HTERT RPE-1 (cell line): ENCODE results near the gene CALU.

Experiments
- in situ Hi-C: fragments of 300-500 bp; cut with MboI; formaldehyde crosslinking; loops from 4 replicates; pipeline ENCODE4 v1.14.3; 2020; ENCODE audit warnings: low sequenced_read_pairs

CALU gene

GRCh38 chr7:128721376-128721775 is 17.8 kb upstream of the CALU start:
- in situ Hi-C loops = no loop called here

DNA sequence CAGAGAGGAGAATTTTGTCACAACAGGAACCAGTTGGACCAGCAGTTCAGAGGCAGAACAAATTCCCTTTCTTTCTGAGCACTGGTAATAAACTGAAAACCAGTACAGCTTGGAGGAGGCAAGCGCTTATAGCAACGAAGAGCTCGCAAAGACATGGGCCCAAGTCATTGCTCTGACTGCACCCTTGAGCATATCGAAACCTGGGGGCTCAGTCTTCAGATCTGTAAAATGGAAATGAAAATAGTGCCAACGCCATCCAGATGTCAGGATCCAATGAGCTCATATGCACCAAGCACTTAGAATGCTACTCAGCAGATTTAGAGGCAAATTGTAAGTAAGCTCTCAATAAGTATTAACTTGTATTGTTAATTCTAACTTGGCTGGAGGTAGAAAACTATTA is 14.4 kb upstream of the CALU start:
- in situ Hi-C loops = no loop called here

DNA sequence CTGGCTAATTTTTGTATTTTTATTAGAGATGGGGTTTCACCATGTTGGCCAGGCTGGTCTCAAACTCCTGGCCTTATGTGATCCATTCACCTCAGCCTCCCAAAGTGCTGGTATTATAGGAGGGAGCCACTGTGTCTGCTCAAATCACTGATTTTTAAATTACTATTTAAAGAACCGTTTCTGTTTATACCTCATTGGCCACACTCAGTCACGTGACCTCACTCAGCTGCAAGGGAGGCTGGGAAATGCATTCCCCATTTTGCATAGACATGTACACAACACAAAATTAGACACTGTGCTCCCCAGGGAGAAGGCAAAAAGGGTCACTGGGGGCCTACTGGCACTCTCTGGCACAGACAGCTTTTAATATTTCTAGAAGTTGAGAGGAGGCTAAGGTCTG is 13.6 kb upstream of the CALU start:
- in situ Hi-C loops = no loop called here

DNA sequence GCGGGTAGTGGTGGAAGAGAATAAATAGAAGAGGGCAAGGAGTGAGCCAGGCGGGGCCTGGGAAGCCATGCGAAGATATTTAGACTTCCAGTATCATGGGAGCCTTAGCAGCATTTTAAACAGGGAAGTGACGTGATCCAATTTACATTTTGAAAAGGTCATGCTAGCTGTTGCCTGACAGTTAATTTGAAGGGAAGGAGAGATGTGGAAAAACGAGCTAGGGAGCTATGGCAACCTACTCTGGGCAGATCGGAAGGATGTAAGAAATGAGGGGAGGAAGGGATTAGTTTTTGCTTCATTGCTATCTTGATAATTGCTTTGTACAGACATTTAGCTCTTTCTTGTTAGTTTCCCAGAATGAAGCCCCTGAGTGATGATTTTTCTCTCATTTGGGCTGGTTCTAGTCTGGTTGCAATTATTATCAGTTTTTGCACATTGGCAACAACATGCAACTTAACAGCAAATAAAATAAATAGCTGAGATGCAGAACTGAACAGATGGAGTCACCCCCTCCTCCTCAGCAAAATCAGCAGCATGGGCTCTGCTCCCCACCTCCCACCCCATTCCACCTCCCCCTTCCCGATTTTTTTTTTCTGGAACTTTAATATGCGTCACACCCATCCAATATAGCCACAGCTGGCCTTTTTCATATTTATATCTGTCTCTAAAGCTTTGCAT is 13.0 kb upstream of the CALU start:
- in situ Hi-C loops = no loop called here

DNA sequence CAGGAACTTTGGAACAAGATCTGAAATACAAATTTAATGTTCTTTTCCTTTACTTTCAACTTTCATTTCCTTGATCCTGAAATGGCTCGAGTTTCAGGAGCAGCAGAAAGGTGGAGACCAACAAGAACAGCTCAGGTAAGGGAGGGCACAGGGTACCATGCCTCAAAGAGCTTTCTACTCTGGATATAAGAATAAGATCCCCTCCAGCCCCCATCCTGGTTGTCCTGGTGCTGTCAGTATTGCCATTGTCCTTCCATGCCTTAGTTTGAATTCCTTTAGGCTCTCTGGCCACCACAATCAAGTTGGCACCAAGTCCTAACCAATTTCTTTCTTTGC is 12.5 kb upstream of the CALU start:
- in situ Hi-C loops = no loop called here

GRCh38 chr7:128727239-128727638 is 11.9 kb upstream of the CALU start:
- in situ Hi-C loops = no loop called here

GRCh38 chr7:128728598-128728997 is 10.6 kb upstream of the CALU start:
- in situ Hi-C loops = no loop called here

DNA sequence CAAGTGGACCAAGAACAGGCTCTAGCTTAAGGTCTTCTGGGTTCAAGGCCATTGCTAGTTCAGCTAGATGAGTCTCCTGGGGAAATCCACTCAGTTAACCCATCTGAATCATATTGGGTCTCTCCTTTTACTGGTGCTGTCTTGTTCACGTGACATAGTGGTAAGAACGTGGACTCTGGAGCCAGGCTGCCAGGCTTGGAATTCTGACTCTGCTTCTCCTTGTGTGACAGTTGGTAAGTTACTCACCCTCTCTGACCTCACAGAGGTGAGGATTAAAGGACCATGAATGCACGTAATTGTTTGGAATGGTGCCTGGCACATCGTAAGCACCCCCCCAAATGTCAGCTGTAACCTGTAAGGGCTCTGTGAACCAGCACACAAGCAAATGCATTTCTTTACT is 9.7 kb upstream of the CALU start:
- in situ Hi-C loops = no loop called here

- in situ Hi-C loops = no loop called here
Measured at GRCh38 chr7:128731184-128731583, 8.0 kb upstream of the CALU start.

- in situ Hi-C loops = no loop called here
Measured at GRCh38 chr7:128732521-128733277, 6.5 kb upstream of the CALU start.

- in situ Hi-C loops = no loop called here
Measured at GRCh38 chr7:128733278-128733645, 5.9 kb upstream of the CALU start.

DNA sequence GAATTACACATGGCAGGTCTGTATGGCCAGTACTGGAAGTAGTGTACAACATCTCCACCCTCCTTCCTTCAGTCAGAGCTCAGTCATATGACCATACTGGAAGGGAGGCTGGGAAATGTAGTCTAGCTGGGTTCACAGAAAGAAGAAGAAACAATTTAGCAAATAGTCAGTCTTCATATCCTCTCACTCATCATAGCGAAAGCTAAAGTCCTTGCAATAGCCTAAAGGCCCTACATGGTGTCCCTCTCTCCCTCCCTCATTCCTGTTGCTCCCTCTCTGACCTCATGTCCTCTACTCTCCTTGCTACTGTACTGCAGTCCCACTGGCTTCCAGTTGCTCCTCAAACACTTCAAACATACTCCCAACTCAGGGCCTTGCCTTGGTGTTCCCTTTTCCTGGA is 4.3 kb upstream of the CALU start:
- in situ Hi-C loops = no loop called here

GRCh38 chr7:128735436-128735835 is 3.7 kb upstream of the CALU start:
- in situ Hi-C loops = no loop called here

GRCh38 chr7:128737441-128737840 is 1.7 kb upstream of the CALU start:
- in situ Hi-C loops = no loop called here

GRCh38 chr7:128737867-128738385 is 1.2 kb upstream of the CALU start:
- in situ Hi-C loops = no loop called here

- in situ Hi-C loops = no loop called here
Measured at GRCh38 chr7:128738570-128739047, 550 bp upstream of the CALU start.

DNA sequence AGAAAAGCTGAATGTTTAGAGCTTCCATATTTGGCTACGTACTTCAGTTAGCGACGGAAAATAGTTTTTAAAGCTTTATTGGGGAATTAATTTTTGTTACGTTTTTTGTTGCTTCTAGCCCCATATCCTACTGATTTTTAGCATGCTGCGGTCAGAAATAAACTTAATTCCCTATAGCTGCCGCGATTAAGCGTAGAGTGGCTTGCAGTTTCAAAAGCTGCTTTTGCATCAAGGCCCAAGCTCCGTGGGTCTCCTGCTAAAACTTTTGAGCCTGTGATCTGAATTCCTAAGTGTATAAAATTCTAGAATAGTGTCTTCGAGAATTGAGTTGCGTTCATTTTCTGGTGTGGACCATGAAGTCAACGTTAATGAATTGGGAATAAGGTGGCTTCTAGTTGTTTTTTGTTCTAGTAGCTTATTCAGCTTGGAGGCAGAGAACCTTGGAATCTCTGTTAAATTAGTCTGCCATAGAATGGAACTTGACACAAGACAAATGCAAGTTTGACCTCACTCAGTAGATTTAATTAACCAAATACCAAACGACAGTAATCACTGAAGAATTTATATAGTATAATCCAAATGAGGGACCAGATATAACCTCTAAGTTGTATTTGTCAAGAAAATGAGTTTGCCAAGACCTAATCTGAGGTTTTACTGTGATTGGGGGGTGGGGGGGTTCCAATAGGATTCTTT is 977 bp downstream of the CALU start:
- in situ Hi-C loops = no loop called here

DNA sequence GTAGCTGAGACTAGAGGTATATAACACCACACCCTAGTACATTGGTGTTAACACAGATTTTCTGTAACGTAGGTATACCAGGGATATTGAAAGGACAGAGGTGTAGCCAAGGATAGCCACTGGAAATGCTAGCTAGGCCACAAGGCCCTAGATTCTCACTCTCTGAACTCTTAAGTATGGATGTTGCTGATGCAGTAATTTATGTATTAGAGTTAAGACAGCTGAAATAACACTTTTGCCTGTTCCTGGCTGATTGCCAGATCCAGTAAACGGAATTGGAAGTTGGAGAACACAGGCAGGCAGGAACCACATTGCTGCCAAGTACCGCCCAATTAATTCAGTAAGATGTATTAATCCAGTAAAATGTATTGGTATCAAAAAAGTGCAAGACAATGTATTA is 1.8 kb downstream of the CALU start:
- in situ Hi-C loops = no loop called here

DNA sequence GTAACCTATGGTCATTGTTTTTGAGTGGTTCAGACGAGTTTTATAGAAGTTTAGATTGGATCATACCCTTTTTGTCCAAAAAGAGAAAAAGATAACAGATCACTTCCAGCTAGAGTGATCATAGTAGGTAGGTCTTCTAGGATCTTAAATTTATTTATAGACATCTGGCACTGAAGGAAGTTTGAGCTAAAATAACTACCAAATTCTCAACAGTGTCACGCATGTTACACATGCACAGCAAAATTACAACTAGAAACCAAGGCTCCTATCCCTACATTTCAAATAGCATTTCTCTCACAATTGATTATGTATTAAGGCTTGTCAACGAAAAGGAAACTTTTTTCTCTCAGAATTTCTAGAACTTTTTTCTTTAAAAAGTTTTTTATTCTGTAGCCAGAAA is 2.3 kb downstream of the CALU start:
- in situ Hi-C loops = no loop called here

- in situ Hi-C loops = no loop called here
Measured at GRCh38 chr7:128742206-128742605, 3.0 kb downstream of the CALU start.

- in situ Hi-C loops = no loop called here
Measured at GRCh38 chr7:128743112-128743772, 4.1 kb downstream of the CALU start.
